Heart left ventricle (tissue), 13 donors: ENCODE data around the gene FMC1.
"Not testable (repeated sequence)": the region's sequence is repeated elsewhere in the genome, so short reads cannot be mapped to it uniquely, and the experiment has no call there.

Experiments
- CTCF ChIP-seq, 12 donors: fragments of 200-600 bp; sonication (generic) in 4 of 12; IDR thresholded peaks; one replicate each; pipeline versions ENCODE4 v1.5.0 to v1.8.0; 2018 to 2022; ENCODE audit warnings: antibody characterized with exemption in 12 of 12, mild to moderate bottlenecking in 5 of 12
- POLR2A ChIP-seq, 2 donors: fragments of 450-650 bp; IDR thresholded peaks; one replicate each; pipeline ENCODE4 v1.6.1; 2017; ENCODE audit warnings: antibody characterized with exemption in 2 of 2, mild to moderate bottlenecking in 2 of 2, moderate library complexity in 2 of 2
- donor health status: ischemic (EF 13 %, LVEDD 7.1; RV severe dilation, severe dysfunction).
- donor health status: DM: no; HTN: yes; CAD: no.
- donor health status: DM: no; HTN: no; CAD: no.
- donor health status: ischemic (EF 25% LVEDD 6.9; RV normal size, moderate dysfunction).
- donor health status: ischemic (EF 25% LVEDD 5.7; RV mildly dilated, moderate dysfunction).
- donor health status: ischemic (EF 35%, LVEDD 5.7; RV mildly dilated, moderate dysfunction).
- donor health status: nonischemic (EF 11% LVEDD 7.7; RV severe dilation, severe dysfunction).
- donor health status: DM: yes; HTN: yes; CAD: no.
- donor health status: PGD.
- donor health status: ischemic (EF 29% LVEDD 5.4; RV normal size, mild dysfunction).
- donor health status: nonischemic (EF 23%, LVEDD 6.1; RV moderate dilation, normal function).

- TF ChIP-seq CTCF, POLR2A (IDR thresholded peaks at IDR 0.05): not testable (repeated sequence)
Measured at GRCh38 chr7:139324709-139325108, 16.4 kb upstream of the FMC1 start.
